NCI-H187 treated with DMSO at 0.1 percent for 48 hours (cell line): ENCODE measurements around the gene SNX3.

Source experiments
- DNase-seq: peaks from one replicate; lab custom pipeline; 2025; lab: John Stamatoyannopoulos, UW

Gene SNX3

GRCh38 chr6:108170332-108171290 is 90.2 kb downstream of the SNX3 start:
- no peak for DNase-seq

GRCh38 chr6:108169464-108170331 is 91.1 kb downstream of the SNX3 start:
- DNase-seq: no peak

GRCh38 chr6:108168501-108169463 is 92.1 kb downstream of the SNX3 start:
- no peak for DNase-seq

GRCh38 chr6:108168090-108168463 is 92.8 kb downstream of the SNX3 start:
- DNase-seq: no peak

GRCh38 chr6:108167449-108168089 is 93.3 kb downstream of the SNX3 start:
- DNase-seq: no peak

- no peak for DNase-seq
These were observed 94.0 kb downstream of the SNX3 start for GRCh38 chr6:108166664-108167448.

- no peak for DNase-seq
These were observed 94.9 kb downstream of the SNX3 start, which contains the start of gene NR2E1 for GRCh38 chr6:108165714-108166663. NR2E1 (plus strand) TSS chr6:108166022; CDS start chr6:108166766, 744 bp downstream.

GRCh38 chr6:108164815-108165706 is 95.8 kb downstream of the SNX3 start:
- no peak for DNase-seq

GRCh38 chr6:108164543-108164814 is 96.4 kb downstream of the SNX3 start:
- no peak for DNase-seq

- no peak for DNase-seq
These were observed 96.9 kb downstream of the SNX3 start for GRCh38 chr6:108163644-108164542.

GRCh38 chr6:108163267-108163643 is 97.6 kb downstream of the SNX3 start:
- no peak for DNase-seq

- no peak for DNase-seq
These were observed 99.0 kb downstream of the SNX3 start for GRCh38 chr6:108161724-108162282.
